Measurements from ENCODE around the gene SYNE3. TPM values are rescaled to one million over a fixed set of nuclear protein-coding genes. Genes with fewer than 3 reads are reported as not detected.

Gene SYNE3
- polyA plus RNA-seq, 1 donor (not counting 4 experiments of a cell fraction or from before 2014, with no cell fraction given): 1.0 TPM

- Histone ChIP-seq H3K27ac (ENCODE audit: control insufficient read depth, insufficient read depth, low read length) (no peak overlapping the region), H3K4me1 (ENCODE audit: control insufficient read depth, extremely low read depth, insufficient read depth, low read length) (peaks cover 4% of the 10 kb centered on the region), H2AFZ (ENCODE audit: control insufficient read depth, low read length) (no peak overlapping the region)
Observed at GRCh38 chr14:95476747-95477146, 39.7 kb downstream of the SYNE3 start.

GRCh38 chr14:95475540-95476240 is 40.8 kb downstream of the SYNE3 start:
- Histone ChIP-seq H2AFZ (ENCODE audit: control insufficient read depth, low read length) (no peak overlapping the region), H3K27ac (ENCODE audit: control insufficient read depth, insufficient read depth, low read length) (no peak overlapping the region), H3K4me3 (ENCODE audit: control insufficient read depth in 2 of 3, extremely low read depth in 1 of 3, insufficient read depth in 2 of 3, low read depth in 1 of 3, low read length in 3 of 3) (no peak overlapping the region), H3K9me3 (ENCODE audit: control insufficient read depth, low read depth, low read length) (no peaks in the 10 kb centered on the region), H3K36me3 (ENCODE audit: control insufficient read depth in 2 of 2, extremely low read depth in 1 of 2, insufficient read depth in 2 of 2, low read length in 2 of 2) (no peaks in the 10 kb centered on the region), H3K4me2 (ENCODE audit: control insufficient read depth, extremely low read depth, insufficient read depth, low read depth, low read length) (no peak overlapping the region), H3K9ac (ENCODE audit: control insufficient read depth, extremely low read depth, insufficient read depth, low read length) (no peak overlapping the region), H4K20me1 (ENCODE audit: control insufficient read depth, extremely low read depth, insufficient read depth, low read length) (no peaks in the 10 kb centered on the region), H3K9me1 (ENCODE audit: control insufficient read depth, extremely low read depth, insufficient read depth, low read length) (no peaks in the 10 kb centered on the region), H3K79me2 (ENCODE audit: control insufficient read depth, insufficient read depth, low read length) (no peaks in the 10 kb centered on the region), H3K4me1 (ENCODE audit: control insufficient read depth, extremely low read depth, insufficient read depth, low read length) (peaks cover 4% of the 10 kb centered on the region), H3K27me3 (ENCODE audit: control insufficient read depth, extremely low read depth, insufficient read depth, low read length) (no peaks in the 10 kb centered on the region)
- dilution Hi-C loops (cut with MboI; ENCODE audit: extremely low pct_ligation_motif_present, low sequenced_read_pairs): no loop called here
- DNase-seq (ENCODE audit: low read depth, low spot score) (no peak), FAIRE-seq (no peak)
- TF ChIP-seq EZH2 (IDR thresholded peaks at IDR 0.05; ENCODE audit: low read length) (no peak), CTCF (optimal IDR thresholded peaks at IDR 0.05 in 1 of 3, IDR thresholded peaks at IDR 0.05 in 1 of 3, conservative IDR thresholded peaks at IDR 0.05 in 1 of 3; ENCODE audit: extremely low read depth in 1 of 3, insufficient read depth in 2 of 3, low read length in 3 of 3) (no peak)

More at GRCh38 chr14:95476747-95477146, 39.7 kb downstream of the SYNE3 start:
- no peaks in the 10 kb centered on the region for H3K9me3 ChIP-seq (ENCODE audit: control insufficient read depth, low read depth, low read length)
- dilution Hi-C loops (cut with MboI; ENCODE audit: extremely low pct_ligation_motif_present, low sequenced_read_pairs): no loop called here
- H4K20me1 ChIP-seq (ENCODE audit: control insufficient read depth, extremely low read depth, insufficient read depth, low read length): no peaks in the 10 kb centered on the region
- no peak overlapping the region for H3K9ac ChIP-seq (ENCODE audit: control insufficient read depth, extremely low read depth, insufficient read depth, low read length)
- TF ChIP-seq CTCF (optimal IDR thresholded peaks at IDR 0.05 in 1 of 3, IDR thresholded peaks at IDR 0.05 in 1 of 3, conservative IDR thresholded peaks at IDR 0.05 in 1 of 3; ENCODE audit: extremely low read depth in 1 of 3, insufficient read depth in 2 of 3, low read length in 3 of 3) (no peak), EZH2 (IDR thresholded peaks at IDR 0.05; ENCODE audit: low read length) (no peak)
- no peaks in the 10 kb centered on the region for H3K9me1 ChIP-seq (ENCODE audit: control insufficient read depth, extremely low read depth, insufficient read depth, low read length)
- DNase-seq (ENCODE audit: low read depth, low spot score) (no peak), FAIRE-seq (no peak)
- H3K79me2 ChIP-seq (ENCODE audit: control insufficient read depth, insufficient read depth, low read length): no peaks in the 10 kb centered on the region
- no peaks in the 10 kb centered on the region for H3K36me3 ChIP-seq (ENCODE audit: control insufficient read depth in 2 of 2, extremely low read depth in 1 of 2, insufficient read depth in 2 of 2, low read length in 2 of 2)
- no peak overlapping the region for H3K4me3 ChIP-seq (ENCODE audit: control insufficient read depth in 2 of 3, extremely low read depth in 1 of 3, insufficient read depth in 2 of 3, low read depth in 1 of 3, low read length in 3 of 3)
- no peaks in the 10 kb centered on the region for H3K27me3 ChIP-seq (ENCODE audit: control insufficient read depth, extremely low read depth, insufficient read depth, low read length)
- no peak overlapping the region for H3K4me2 ChIP-seq (ENCODE audit: control insufficient read depth, extremely low read depth, insufficient read depth, low read depth, low read length)
